ENCODE measurements around the gene BICRA. TPM values are rescaled to one million over a fixed set of nuclear protein-coding genes. Genes with fewer than 3 reads are reported as not detected.

The BICRA gene
- polyA plus RNA-seq, 1 of the 3 experiments (the other 2 are of a cell fraction) = 1.4 TPM

DNA sequence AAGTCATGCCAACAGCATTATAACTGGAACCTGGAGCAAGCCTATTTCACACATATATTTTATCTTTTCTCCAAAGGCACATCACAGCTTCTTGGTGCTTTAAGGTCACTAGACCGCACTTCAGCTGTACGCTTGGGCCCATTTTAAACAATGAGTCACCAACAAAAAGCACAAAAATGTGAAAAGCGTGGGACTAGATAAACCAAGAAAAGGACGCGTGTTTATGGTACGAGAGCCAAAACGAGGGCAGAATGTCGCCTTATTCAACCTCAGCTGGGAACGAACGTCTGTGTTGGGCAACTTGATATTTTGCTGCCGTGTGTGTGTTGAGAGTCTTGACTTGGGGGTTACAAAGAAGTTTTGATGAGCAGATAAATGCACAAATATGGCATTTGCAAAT lies 95.1 kb downstream of the BICRA start (continued):
- TF ChIP-seq SMC3 (IDR thresholded peaks at IDR 0.05; ENCODE audit: low read depth, low read length) (no peak), RAD21 (IDR thresholded peaks at IDR 0.05; ENCODE audit: low read length) (no peak), RFX5 (IDR thresholded peaks at IDR 0.05; ENCODE audit: low read length) (no peak), TCF12 (IDR thresholded peaks at IDR 0.05) (no peak), NRF1 (IDR thresholded peaks at IDR 0.05; ENCODE audit: low read depth, low read length) (no peak), RCOR1 (IDR thresholded peaks at IDR 0.05; ENCODE audit: low read length) (no peak)
- TF ChIP-seq, protein P1, sequence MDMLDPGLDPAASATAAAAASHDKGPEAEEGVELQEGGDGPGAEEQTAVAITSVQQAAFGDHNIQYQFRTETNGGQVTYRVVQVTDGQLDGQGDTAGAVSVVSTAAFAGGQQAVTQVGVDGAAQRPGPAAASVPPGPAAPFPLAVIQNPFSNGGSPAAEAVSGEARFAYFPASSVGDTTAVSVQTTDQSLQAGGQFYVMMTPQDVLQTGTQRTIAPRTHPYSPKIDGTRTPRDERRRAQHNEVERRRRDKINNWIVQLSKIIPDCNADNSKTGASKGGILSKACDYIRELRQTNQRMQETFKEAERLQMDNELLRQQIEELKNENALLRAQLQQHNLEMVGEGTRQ (IDR thresholded peaks at IDR 0.05; ENCODE audit: borderline replicate concordance, low read depth, low read length) = no peak

DNA sequence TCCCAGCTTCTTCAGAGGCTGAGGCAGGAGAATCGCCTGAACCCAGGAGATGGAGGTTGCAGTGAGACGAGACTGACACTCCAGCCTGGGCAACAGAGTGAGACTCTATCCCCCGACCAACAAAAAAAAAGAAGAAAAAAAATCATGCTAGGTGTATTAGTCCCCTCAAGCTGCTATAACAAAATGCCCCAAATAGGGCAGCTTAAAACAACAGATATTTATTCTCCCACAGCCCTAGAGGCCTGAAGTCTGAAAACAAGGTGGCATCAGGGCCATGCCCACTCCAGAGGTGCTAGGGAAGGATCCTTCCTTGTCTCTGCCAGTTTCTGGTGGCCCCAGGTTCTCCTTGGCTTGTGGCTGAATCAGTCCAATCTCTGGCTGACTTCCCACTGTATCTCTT lies 95.7 kb downstream of the BICRA start:
- H3K27ac ChIP-seq (ENCODE audit: low read depth in 2 of 2, low read length in 1 of 2) = no peak overlapping the region
- POLR2A ChIA-PET = no interaction called here

More for the DNA sequence above, 95.7 kb downstream of the BICRA start:
- CTCF ChIA-PET = interaction anchor here (1.2 to 23.1 kb wide), 4 partner anchors 10 to 270 kb away, joined by 3 to 475 read pairs (median 60); partner anchors contain the start of genes EHD2 and NOP53
- Histone ChIP-seq H3K9me2 (no peaks in the 10 kb centered on the region), H3K4me1 (ENCODE audit: control insufficient read depth in 1 of 2, insufficient read depth in 2 of 2, low read depth in 1 of 2, low read length in 1 of 2) (no peaks in the 10 kb centered on the region), H3F3A (replicated peaks; ENCODE audit: insufficient read depth) (peaks cover 10% of the 10 kb centered on the region), H3K9ac (no peak overlapping the region), H3K36me3 (replicated peaks in 1 of 2; ENCODE audit: control insufficient read depth in 1 of 2, insufficient read depth in 2 of 2, low read length in 1 of 2) (peaks cover 8 to 22% of the 10 kb centered on the region in 2 experiments), H3K4me3 (ENCODE audit: low read depth in 2 of 2, low read length in 1 of 2) (no peak overlapping the region), H3K4me2 (no peak overlapping the region), H3K79me2 (ENCODE audit: insufficient read depth) (no peaks in the 10 kb centered on the region), H4K20me1 (ENCODE audit: insufficient read depth) (no peaks in the 10 kb centered on the region), H3K9me3 (no peaks in the 10 kb centered on the region), H2AFZ (ENCODE audit: low read depth) (no peak overlapping the region), H3K27me3 (ENCODE audit: insufficient read depth) (no peaks in the 10 kb centered on the region)
- DNase-seq = no peak
- WGBS (ENCODE audit: low lambda C conversion rate) = 96% methylated on average over 3 of the region's 3 CpGs
- no peak for TF ChIP-seq MXI1 (IDR thresholded peaks at IDR 0.05; ENCODE audit: low read depth, low read length)
- no peak for TF ChIP-seq GATA2 (CRISPR knock-in tag; IDR thresholded peaks at IDR 0.05)
- no peak for TF ChIP-seq MEF2A (IDR thresholded peaks at IDR 0.05; ENCODE audit: borderline replicate concordance, low read depth)
- TF ChIP-seq, protein P1 (IDR thresholded peaks at IDR 0.05; ENCODE audit: borderline replicate concordance, low read depth, low read length) = no peak
- no peak for TF ChIP-seq TAF1 (IDR thresholded peaks at IDR 0.05; ENCODE audit: borderline replicate concordance, low read depth, low read length)
- TF ChIP-seq, protein P2, sequence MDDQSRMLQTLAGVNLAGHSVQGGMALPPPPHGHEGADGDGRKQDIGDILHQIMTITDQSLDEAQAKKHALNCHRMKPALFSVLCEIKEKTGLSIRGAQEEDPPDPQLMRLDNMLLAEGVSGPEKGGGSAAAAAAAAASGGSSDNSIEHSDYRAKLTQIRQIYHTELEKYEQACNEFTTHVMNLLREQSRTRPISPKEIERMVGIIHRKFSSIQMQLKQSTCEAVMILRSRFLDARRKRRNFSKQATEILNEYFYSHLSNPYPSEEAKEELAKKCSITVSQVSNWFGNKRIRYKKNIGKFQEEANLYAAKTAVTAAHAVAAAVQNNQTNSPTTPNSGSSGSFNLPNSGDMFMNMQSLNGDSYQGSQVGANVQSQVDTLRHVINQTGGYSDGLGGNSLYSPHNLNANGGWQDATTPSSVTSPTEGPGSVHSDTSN (IDR thresholded peaks at IDR 0.05) = no peak
- TF ChIP-seq RAD21 (IDR thresholded peaks at IDR 0.05; ENCODE audit: low read length) = no peak
- no peak for TF ChIP-seq RXRA (IDR thresholded peaks at IDR 0.05; ENCODE audit: borderline replicate concordance, low read depth)
- no peak for TF ChIP-seq EP300 (IDR thresholded peaks at IDR 0.05; ENCODE audit: borderline replicate concordance in 1 of 2, low read depth in 1 of 2, low read length in 1 of 2)
- TF ChIP-seq, protein P3, sequence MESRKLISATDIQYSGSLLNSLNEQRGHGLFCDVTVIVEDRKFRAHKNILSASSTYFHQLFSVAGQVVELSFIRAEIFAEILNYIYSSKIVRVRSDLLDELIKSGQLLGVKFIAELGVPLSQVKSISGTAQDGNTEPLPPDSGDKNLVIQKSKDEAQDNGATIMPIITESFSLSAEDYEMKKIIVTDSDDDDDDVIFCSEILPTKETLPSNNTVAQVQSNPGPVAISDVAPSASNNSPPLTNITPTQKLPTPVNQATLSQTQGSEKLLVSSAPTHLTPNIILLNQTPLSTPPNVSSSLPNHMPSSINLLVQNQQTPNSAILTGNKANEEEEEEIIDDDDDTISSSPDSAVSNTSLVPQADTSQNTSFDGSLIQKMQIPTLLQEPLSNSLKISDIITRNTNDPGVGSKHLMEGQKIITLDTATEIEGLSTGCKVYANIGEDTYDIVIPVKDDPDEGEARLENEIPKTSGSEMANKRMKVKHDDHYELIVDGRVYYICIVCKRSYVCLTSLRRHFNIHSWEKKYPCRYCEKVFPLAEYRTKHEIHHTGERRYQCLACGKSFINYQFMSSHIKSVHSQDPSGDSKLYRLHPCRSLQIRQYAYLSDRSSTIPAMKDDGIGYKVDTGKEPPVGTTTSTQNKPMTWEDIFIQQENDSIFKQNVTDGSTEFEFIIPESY (IDR thresholded peaks at IDR 0.05; ENCODE audit: borderline replicate concordance, low read depth) = no peak
- TF ChIP-seq EZH2phosphoT487 (IDR thresholded peaks at IDR 0.05; ENCODE audit: borderline replicate concordance, low read depth) = no peak
- no peak for TF ChIP-seq NFIC (IDR thresholded peaks at IDR 0.05; ENCODE audit: borderline replicate concordance)
- no peak for TF ChIP-seq SMC3 (IDR thresholded peaks at IDR 0.05; ENCODE audit: low read depth, low read length)
- TF ChIP-seq FOXM1 (IDR thresholded peaks at IDR 0.05; ENCODE audit: low read depth) = no peak
- TF ChIP-seq RCOR1 (IDR thresholded peaks at IDR 0.05; ENCODE audit: low read length) = no peak
- no peak for TF ChIP-seq TEAD4 (IDR thresholded peaks at IDR 0.05; ENCODE audit: borderline replicate concordance, insufficient read depth)
- TF ChIP-seq TCF12 (IDR thresholded peaks at IDR 0.05) = no peak

All from SK-N-SH (cell line).